ENCODE data around the gene MAPK11.

The MAPK11 gene

DNA sequence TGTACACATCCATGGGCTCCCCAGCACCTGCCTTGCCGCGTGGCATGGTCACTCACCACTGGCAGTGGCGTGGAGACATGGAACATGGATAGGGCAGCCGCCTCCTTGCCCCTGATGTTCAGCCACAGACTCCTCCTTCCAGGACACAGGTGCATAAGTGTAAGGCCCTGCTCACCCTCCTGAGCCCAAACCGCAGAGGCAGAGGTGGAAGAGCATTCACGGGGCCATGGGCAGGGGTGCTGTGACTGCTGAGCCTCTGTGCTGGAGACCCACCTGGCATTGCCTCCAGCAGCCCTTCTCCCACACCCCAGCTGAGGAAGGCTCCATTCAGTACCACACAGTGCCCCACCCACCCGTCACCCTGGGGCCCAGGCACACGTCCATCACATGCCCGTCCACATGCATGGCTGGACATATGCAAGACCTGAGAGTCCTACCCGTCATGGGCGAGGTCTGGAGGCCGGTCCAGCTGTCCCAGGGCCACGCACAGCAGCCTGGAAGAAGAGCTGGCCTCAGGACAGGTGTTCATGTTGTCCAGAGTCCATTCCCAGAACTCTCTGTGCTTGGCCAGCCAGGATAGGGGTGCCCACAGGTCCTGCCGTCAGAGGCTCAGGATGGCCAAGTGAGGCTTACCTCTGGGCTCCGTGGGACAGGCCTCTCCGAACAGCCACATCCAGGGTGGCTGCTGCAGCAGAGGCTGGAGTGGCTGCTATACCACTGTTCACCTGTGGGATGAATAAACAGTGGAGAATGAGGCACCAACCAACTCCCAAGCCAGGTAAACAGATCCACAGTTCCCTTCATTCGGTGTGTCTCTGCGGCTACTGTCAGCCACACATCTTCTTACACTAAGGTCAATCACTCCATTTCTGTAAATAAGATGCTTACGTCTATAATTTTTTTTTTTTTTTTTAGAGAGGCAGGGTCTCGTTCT, 23.7 kb downstream of the MAPK11 start:
- DNase-seq (ENCODE audit: extremely low spot score), result no peak
- CTCF ChIA-PET, result no interaction called here
- TF ChIP-seq ELF4 (IDR thresholded peaks at IDR 0.05) (no peak), L3MBTL2 (conservative IDR thresholded peaks at IDR 0.05) (no peak), BHLHE40 (IDR thresholded peaks at IDR 0.05; ENCODE audit: borderline replicate concordance) (no peak), HDGF (IDR thresholded peaks at IDR 0.05; ENCODE audit: borderline replicate concordance) (no peak), ZNF384 (IDR thresholded peaks at IDR 0.05) (no peak), FOXK2 (IDR thresholded peaks at IDR 0.05) (no peak), PKNOX1 (IDR thresholded peaks at IDR 0.05) (no peak), CTBP1 (IDR thresholded peaks at IDR 0.05; ENCODE audit: borderline replicate concordance) (no peak), FOXM1 (IDR thresholded peaks at IDR 0.05; ENCODE audit: borderline replicate concordance) (no peak), SUZ12 (IDR thresholded peaks at IDR 0.05) (no peak), ARNT (IDR thresholded peaks at IDR 0.05) (no peak), LEF1 (IDR thresholded peaks at IDR 0.05; ENCODE audit: borderline replicate concordance) (no peak), TARDBP (IDR thresholded peaks at IDR 0.05) (no peak), NFRKB (IDR thresholded peaks at IDR 0.05) (no peak), FOXA1 (IDR thresholded peaks at IDR 0.05) (no peak), SP1 (IDR thresholded peaks at IDR 0.05) (no peak)
- POLR2A ChIA-PET, result interaction anchor here (1.0 to 1.2 kb wide), 3 partner anchors 13 to 82 kb away, joined by 3 read pairs; no protein-coding TSS in a partner anchor

GRCh38 chr22:50245214-50246072, 24.7 kb downstream of the MAPK11 start:
- no peak for DNase-seq (ENCODE audit: extremely low spot score)

GRCh38 chr22:50244420-50245213, 25.6 kb downstream of the MAPK11 start, which contains the start of gene TUBGCP6:
Gene TUBGCP6 (minus strand): TSS chr22:50245023. CDS start chr22:50244459, 564 bp downstream.
- ChIA-PET CTCF (interaction anchor here (0.7 kb wide), 1 partner anchor 281 kb away, joined by 4 read pairs; the partner anchor contains the start of gene SCO2), POLR2A (interaction anchor here (0.9 to 1.4 kb wide), 6 partner anchors 13 to 281 kb away, joined by 3 to 9 read pairs (median 6); partner anchors contain the start of genes MAPK12 and SCO2)
- TF ChIP-seq FOXM1 (IDR thresholded peaks at IDR 0.05; ENCODE audit: borderline replicate concordance) (no peak), PKNOX1 (IDR thresholded peaks at IDR 0.05) (peak; percentile 97), CTBP1 (IDR thresholded peaks at IDR 0.05; ENCODE audit: borderline replicate concordance) (no peak), L3MBTL2 (conservative IDR thresholded peaks at IDR 0.05) (peak; percentile 72), HDGF (IDR thresholded peaks at IDR 0.05; ENCODE audit: borderline replicate concordance) (no peak), TARDBP (IDR thresholded peaks at IDR 0.05) (peak; percentile 78), ELF4 (IDR thresholded peaks at IDR 0.05) (peak; percentile 53)
- peak; percentile 90 for DNase-seq (ENCODE audit: extremely low spot score)

More at GRCh38 chr22:50245214-50246072, 24.7 kb downstream of the MAPK11 start:
- TF ChIP-seq SP1 (IDR thresholded peaks at IDR 0.05), result no peak
- no peak; the same call in 1 of the 2 replicates for TF ChIP-seq L3MBTL2 (conservative IDR thresholded peaks at IDR 0.05)
- no peak for TF ChIP-seq FOXK2 (IDR thresholded peaks at IDR 0.05)
- no peak for TF ChIP-seq LEF1 (IDR thresholded peaks at IDR 0.05; ENCODE audit: borderline replicate concordance)
- no peak for TF ChIP-seq ELF4 (IDR thresholded peaks at IDR 0.05)
- TF ChIP-seq FOXM1 (IDR thresholded peaks at IDR 0.05; ENCODE audit: borderline replicate concordance), result no peak
- 0 out of 2 replicates have a peak, but pooled peaks have one; percentile 0 for TF ChIP-seq TARDBP (IDR thresholded peaks at IDR 0.05)
- TF ChIP-seq ZNF384 (IDR thresholded peaks at IDR 0.05), result no peak
- TF ChIP-seq CTBP1 (IDR thresholded peaks at IDR 0.05; ENCODE audit: borderline replicate concordance), result no peak
- ChIA-PET CTCF (no interaction called here), POLR2A (interaction anchor here (1.0 to 1.2 kb wide), 3 partner anchors 14 to 83 kb away, joined by 3 read pairs; no protein-coding TSS in a partner anchor)

GRCh38 chr22:50243685-50244419, 26.3 kb downstream of the MAPK11 start:
- ChIA-PET CTCF (interaction anchor here (0.7 kb wide), 1 partner anchor 281 kb away, joined by 4 read pairs; the partner anchor contains the start of gene SCO2), POLR2A (interaction anchor here (0.9 to 1.4 kb wide), 6 partner anchors 13 to 282 kb away, joined by 3 to 9 read pairs (median 6); partner anchors contain the start of genes MAPK12 and SCO2)
- no peak for DNase-seq (ENCODE audit: extremely low spot score)
- TF ChIP-seq BHLHE40 (IDR thresholded peaks at IDR 0.05; ENCODE audit: borderline replicate concordance) (no peak), HDGF (IDR thresholded peaks at IDR 0.05; ENCODE audit: borderline replicate concordance) (no peak), ELF4 (IDR thresholded peaks at IDR 0.05) (no peak), ZNF384 (IDR thresholded peaks at IDR 0.05) (no peak), SUZ12 (IDR thresholded peaks at IDR 0.05) (no peak), CTBP1 (IDR thresholded peaks at IDR 0.05; ENCODE audit: borderline replicate concordance) (no peak), FOXM1 (IDR thresholded peaks at IDR 0.05; ENCODE audit: borderline replicate concordance) (no peak), SP1 (IDR thresholded peaks at IDR 0.05) (no peak), FOXK2 (IDR thresholded peaks at IDR 0.05) (no peak), FOXA1 (IDR thresholded peaks at IDR 0.05) (no peak), PKNOX1 (IDR thresholded peaks at IDR 0.05) (no peak), L3MBTL2 (conservative IDR thresholded peaks at IDR 0.05) (no peak), TARDBP (IDR thresholded peaks at IDR 0.05) (no peak), LEF1 (IDR thresholded peaks at IDR 0.05; ENCODE audit: borderline replicate concordance) (no peak)

All from HEK293T (cell line).